IMR-90 (cell line): ENCODE measurements around the gene S100A1. TPM values are rescaled to one million over a fixed set of nuclear protein-coding genes. Genes with fewer than 3 reads are reported as not detected.

Source experiments
- ATAC-seq: fragments of 200-7000 bp; cut with Tn5 transposase; 2 replicates; pipeline ENCODE4 v1.9.1; 2020; ENCODE audit warnings: low read depth, mild to moderate bottlenecking, moderate library complexity
- BruUV-seq: library from RNA; stranded (reverse); fragments of 400-500 nt; replicated peaks from 2 replicates; lab custom pipeline; 2021; lab: Mats Ljungman, UMichigan
- CTCF ChIA-PET: fragments of 300-600 bp; formaldehyde crosslinking; extraction: SDS; loops from one replicate; lab custom pipeline; 2021; ENCODE audit warnings: antibody characterized with exemption; lab: Yijun Ruan, JAX
- POLR2A ChIA-PET: fragments of 300-600 bp; sonication (Branson Sonifier 250); formaldehyde crosslinking; loops from one replicate; lab custom pipeline; 2022; ENCODE audit warnings: antibody characterized with exemption; ENCODE audit not compliant: unreplicated experiment; lab: Charles Lee
- DNase-seq: peaks from one replicate; pipeline ENCODE4 v3.0.0; 2013
- H2AFZ ChIP-seq: replicated peaks from 2 replicates; pipeline ENCODE3; 2013; ENCODE audit warnings: low read length, mild to moderate bottlenecking; ENCODE audit not compliant: poor library complexity
- H2AK5ac ChIP-seq: 2 replicates; pipeline ENCODE4 v1.6.1; 2013; ENCODE audit warnings: low read depth, low read length, inconsistent platforms
- H2AK9ac ChIP-seq: replicated peaks from 2 replicates; pipeline ENCODE3; 2013; ENCODE audit warnings: mild to moderate bottlenecking, low read depth, low read length, moderate library complexity; ENCODE audit not compliant: poor library complexity
- H2BK120ac ChIP-seq: 2 replicates; pipeline ENCODE4 v1.6.1; 2013; ENCODE audit warnings: low read depth, low read length, inconsistent platforms
- H2BK15ac ChIP-seq: 3 replicates; pipeline ENCODE4 v1.6.1; 2013; ENCODE audit warnings: low read depth, low read length, inconsistent platforms
- H2BK20ac ChIP-seq: 2 replicates; pipeline ENCODE4 v1.6.1; 2013; ENCODE audit warnings: low read depth, mild to moderate bottlenecking, inconsistent platforms, low read length, moderate library complexity
- H2BK5ac ChIP-seq: 2 replicates; pipeline ENCODE4 v1.6.1; 2013; ENCODE audit warnings: mild to moderate bottlenecking, low read depth, low read length, inconsistent platforms; ENCODE audit not compliant: poor library complexity, severe bottlenecking
- H3K14ac ChIP-seq: replicated peaks from 2 replicates; pipeline ENCODE4 v1.6.1; 2013; ENCODE audit warnings: low read depth, low read length, inconsistent platforms
- H3K18ac ChIP-seq: 2 replicates; pipeline ENCODE4 v1.6.1; 2013; ENCODE audit warnings: low read depth, low read length, control low read depth
- H3K23ac ChIP-seq: 2 replicates; pipeline ENCODE4 v1.6.1; 2013; ENCODE audit warnings: low read depth, low read length, inconsistent platforms
- H3K27ac ChIP-seq: 2 replicates; pipeline ENCODE4 v1.5.1; 2013; ENCODE audit warnings: mild to moderate bottlenecking, control low read depth, low read length; ENCODE audit not compliant: insufficient read depth
- H3K27me3 ChIP-seq: 2 replicates; pipeline ENCODE4 v1.6.1; 2013; ENCODE audit warnings: low read length; ENCODE audit not compliant: control insufficient read depth, insufficient read depth
- H3K36me3 ChIP-seq: 2 replicates; pipeline ENCODE4 v1.6.1; 2013; ENCODE audit warnings: low read length, mixed read lengths; ENCODE audit not compliant: control insufficient read depth, insufficient read depth
- H3K4ac ChIP-seq: 2 replicates; pipeline ENCODE4 v1.6.1; 2013; ENCODE audit warnings: low read depth, low read length, inconsistent platforms
- H3K4me1 ChIP-seq: 2 replicates; pipeline ENCODE4 v1.6.1; 2013; ENCODE audit warnings: low read length, mixed read lengths; ENCODE audit not compliant: control insufficient read depth, insufficient read depth
- H3K4me2 ChIP-seq: 2 replicates; pipeline ENCODE4 v1.6.1; 2013; ENCODE audit warnings: low read depth, mild to moderate bottlenecking, control low read depth, low read length, moderate library complexity
- H3K4me3 ChIP-seq: 2 replicates; pipeline ENCODE4 v1.5.1; 2013; ENCODE audit warnings: low read depth, mild to moderate bottlenecking, control low read depth, low read length, moderate library complexity; ENCODE audit not compliant: insufficient read depth
- H3K56ac ChIP-seq: 2 replicates; pipeline ENCODE4 v1.6.1; 2013; ENCODE audit warnings: low read length, inconsistent platforms; ENCODE audit not compliant: insufficient read depth; ENCODE audit errors: extremely low read depth
- H3K79me1 ChIP-seq, 2 experiments: 2 replicates each; pipeline ENCODE4 v1.6.1; 2013; ENCODE audit warnings: low read length in 2 of 2, inconsistent platforms in 1 of 2, low read depth in 1 of 2
- H3K9ac ChIP-seq: 2 replicates; pipeline ENCODE4 v1.6.1; 2013; ENCODE audit warnings: low read depth, low read length, control low read depth
- H3K9me1 ChIP-seq: 2 replicates; pipeline ENCODE4 v1.6.1; 2013; ENCODE audit warnings: low read length, inconsistent platforms; ENCODE audit not compliant: insufficient read depth
- H3K9me3 ChIP-seq: 2 replicates; pipeline ENCODE4 v1.6.1; 2013; ENCODE audit warnings: low read length; ENCODE audit not compliant: control insufficient read depth, insufficient read depth
- H4K20me1 ChIP-seq: 2 replicates; pipeline ENCODE4 v1.6.1; 2013; ENCODE audit warnings: low read length, inconsistent platforms; ENCODE audit not compliant: insufficient read depth
- H4K5ac ChIP-seq: 2 replicates; pipeline ENCODE4 v1.6.1; 2013; ENCODE audit warnings: mild to moderate bottlenecking, low read depth, low read length, control low read depth
- H4K8ac ChIP-seq, 2 experiments: 2 replicates each; pipeline ENCODE4 v1.6.1; 2013; ENCODE audit warnings: low read depth in 2 of 2, low read length in 2 of 2, control low read depth in 1 of 2, inconsistent platforms in 1 of 2
- H4K91ac ChIP-seq: 2 replicates; pipeline ENCODE4 v1.6.1; 2013; ENCODE audit warnings: low read depth, low read length, inconsistent platforms; ENCODE audit not compliant: insufficient read depth
- CEBPB ChIP-seq: IDR thresholded peaks from 2 replicates; pipeline ENCODE4 v1.6.1; 2012; ENCODE audit warnings: low read depth, low read length, improper control_type of control experiment
- CHD1 ChIP-seq: IDR thresholded peaks from 2 replicates; pipeline ENCODE4 v1.6.1; 2012; ENCODE audit warnings: low read depth, low read length, improper control_type of control experiment
- FOS ChIP-seq: fragments of 150-350 bp; IDR thresholded peaks from 2 replicates; pipeline ENCODE4 v1.6.1; 2016; ENCODE audit warnings: low read depth, low read length
- MAFK ChIP-seq: IDR thresholded peaks from 2 replicates; pipeline ENCODE4 v1.6.1; 2012; ENCODE audit warnings: low read depth, low read length, improper control_type of control experiment
- NFE2L2 ChIP-seq: fragments of 150-350 bp; IDR thresholded peaks from 2 replicates; pipeline ENCODE4 v1.6.1; 2016; ENCODE audit warnings: low read depth, mild to moderate bottlenecking, low read length
- POLR2A ChIP-seq: IDR thresholded peaks from 2 replicates; pipeline ENCODE4 v1.6.1; 2012; ENCODE audit warnings: mild to moderate bottlenecking, low read depth, low read length
- RAD21 ChIP-seq: IDR thresholded peaks from 2 replicates; pipeline ENCODE4 v1.6.1; 2012; ENCODE audit warnings: low read length, improper control_type of control experiment
- RCOR1 ChIP-seq: IDR thresholded peaks from 2 replicates; pipeline ENCODE4 v1.6.1; 2012; ENCODE audit warnings: mild to moderate bottlenecking, low read length, improper control_type of control experiment; ENCODE audit not compliant: insufficient replicate concordance
- RFX5 ChIP-seq: IDR thresholded peaks from 2 replicates; pipeline ENCODE4 v1.8.0; 2012; ENCODE audit warnings: low read depth, mild to moderate bottlenecking, low read length, moderate library complexity
- SMC3 ChIP-seq: fragments of 150-350 bp; IDR thresholded peaks from 2 replicates; pipeline ENCODE4 v1.6.1; 2016; ENCODE audit warnings: low read depth, mild to moderate bottlenecking, antibody characterized with exemption, low read length, moderate library complexity
- whole genome bisulfite sequencing, 2 experiments: methylation state at CpG; one replicate each; pipeline versions ENCODE4 v1.1.5 to v1.1.7; 2013; ENCODE audit warnings: missing lambda C conversion rate in 2 of 2; ENCODE audit not compliant: insufficient read length in 1 of 2; ENCODE audit errors: extremely low coverage in 2 of 2; 5-methylcytosine and 5-hydroxymethylcytosine counted together
- dilution Hi-C: fragments of 300-500 bp; cut with HindIII; formaldehyde crosslinking; loops from one replicate; pipeline ENCODE4 v1.14.3; 2018; ENCODE audit warnings: low sequenced_read_pairs; ENCODE audit not compliant: unreplicated experiment
- in situ Hi-C: fragments of 300-500 bp; cut with MboI; formaldehyde crosslinking; loops from 3 replicates; pipeline ENCODE4 v1.14.3; 2019; ENCODE audit warnings: low sequenced_read_pairs, inconsistent platforms, mixed read lengths
- intact Hi-C: fragments of 100-400 bp; cut with micrococcal nuclease; formaldehyde crosslinking; loops from 2 replicates; pipeline ENCODE4 v1.10.0; 2022
- polyA plus RNA-seq, 3 experiments: library from polyadenylated mRNA; depleted of rRNA; stranded (reverse); fragments of >200 nt; gene quantifications; 2 replicates each; pipeline ENCODE4 v1.2.3, GENCODE V29; 2012; ENCODE audit warnings: low replicate concordance in 1 of 3
- total RNA-seq: library from RNA; depleted of rRNA; stranded (reverse); fragments of >200 nt; gene quantifications from 2 replicates; pipeline ENCODE4 v1.2.3, GENCODE V29; 2012
- TF ChIP-seq, protein P1 (sequence below): fragments of 150-350 bp; IDR thresholded peaks from 2 replicates; pipeline ENCODE4 v1.6.1; 2017; ENCODE audit warnings: mild to moderate bottlenecking, antibody characterized with exemption, low read length, low read depth
- TF ChIP-seq, protein P2 (sequence below): fragments of 150-350 bp; IDR thresholded peaks from 2 replicates; pipeline ENCODE4 v1.6.1; 2016; ENCODE audit warnings: low read depth, mild to moderate bottlenecking, low read length, moderate library complexity, borderline replicate concordance
- TF ChIP-seq, protein P3 (sequence below): conservative IDR thresholded peaks from 2 replicates; pipeline ENCODE4 v1.5.1; 2012; ENCODE audit warnings: mild to moderate bottlenecking, low read depth, low read length, improper control_type of control experiment

S100A1 gene
- total and polyA plus RNA-seq, 2 of the 4 experiments (the other 2 are of a cell fraction): 0.18 to 0.29 TPM

DNA sequence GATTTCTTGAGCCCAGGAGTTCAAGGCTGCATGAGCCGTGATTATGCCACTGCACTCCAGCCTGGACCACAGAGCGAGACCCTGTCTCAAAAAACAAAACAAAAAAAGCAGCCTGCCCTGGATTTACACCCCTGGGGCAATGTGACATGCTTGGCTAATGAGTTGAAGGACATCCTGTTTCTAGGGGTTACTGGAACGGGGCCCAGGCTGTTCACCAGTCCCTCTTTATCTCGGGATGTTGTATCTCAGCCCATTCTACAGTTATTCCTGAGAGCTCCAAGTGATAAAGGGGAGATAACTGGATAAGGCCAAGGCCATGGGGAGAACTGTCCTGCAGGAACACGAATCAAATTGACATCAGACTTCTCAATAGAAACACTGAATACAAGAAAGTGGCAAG lies 40.9 kb upstream of the S100A1 start:
- Histone ChIP-seq H3K79me1 (no peaks in the 10 kb centered on the region), H2BK5ac (no peak overlapping the region), H3K4ac (no peak overlapping the region), H3K9me1 (no peaks in the 10 kb centered on the region), H3K9me3 (no peaks in the 10 kb centered on the region), H3K56ac (no peak overlapping the region), H3K36me3 (no peaks in the 10 kb centered on the region), H2AK5ac (no peak overlapping the region), H2AFZ (peak overlapping the region; percentile 1), H4K91ac (no peak overlapping the region), H4K5ac (no peak overlapping the region), H3K4me1 (peaks cover 2% of the 10 kb centered on the region; the same call in 1 of the 2 replicates), H2BK15ac (no peak overlapping the region), H3K27me3 (no peaks in the 10 kb centered on the region), H3K14ac (no peak overlapping the region), H3K27ac (no peak overlapping the region), H4K20me1 (no peaks in the 10 kb centered on the region), H4K8ac (no peak overlapping the region), H3K4me3 (no peak overlapping the region), H2AK9ac (no peak overlapping the region), H3K23ac (no peak overlapping the region; the same call in 1 of the 2 replicates), H3K18ac (no peak overlapping the region), H3K4me2 (no peak overlapping the region), H3K9ac (no peak overlapping the region), H2BK20ac (no peak overlapping the region), H2BK120ac (no peak overlapping the region)
- intact Hi-C loops: no loop called here
- in situ Hi-C loops: no loop called here
- WGBS, 2 experiments: 100% methylated on average over 1 of the region's 5 CpGs; no CpG with 5 or more reads in 1 of the 2 experiments
- no peak for ATAC-seq
- dilution Hi-C loops: no loop called here
- ChIA-PET CTCF (no interaction called here), POLR2A (no interaction called here)
- no TSS peak for BruUV-seq
- TF ChIP-seq RCOR1 (no peak), MAFK (no peak), POLR2A (no peak), CHD1 (no peak), RFX5 (no peak), SMC3 (no peak), FOS (no peak), RAD21 (no peak), CEBPB (no peak), NFE2L2 (no peak)
- TF ChIP-seq, protein P1, sequence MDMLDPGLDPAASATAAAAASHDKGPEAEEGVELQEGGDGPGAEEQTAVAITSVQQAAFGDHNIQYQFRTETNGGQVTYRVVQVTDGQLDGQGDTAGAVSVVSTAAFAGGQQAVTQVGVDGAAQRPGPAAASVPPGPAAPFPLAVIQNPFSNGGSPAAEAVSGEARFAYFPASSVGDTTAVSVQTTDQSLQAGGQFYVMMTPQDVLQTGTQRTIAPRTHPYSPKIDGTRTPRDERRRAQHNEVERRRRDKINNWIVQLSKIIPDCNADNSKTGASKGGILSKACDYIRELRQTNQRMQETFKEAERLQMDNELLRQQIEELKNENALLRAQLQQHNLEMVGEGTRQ: no peak
- TF ChIP-seq, protein P2, sequence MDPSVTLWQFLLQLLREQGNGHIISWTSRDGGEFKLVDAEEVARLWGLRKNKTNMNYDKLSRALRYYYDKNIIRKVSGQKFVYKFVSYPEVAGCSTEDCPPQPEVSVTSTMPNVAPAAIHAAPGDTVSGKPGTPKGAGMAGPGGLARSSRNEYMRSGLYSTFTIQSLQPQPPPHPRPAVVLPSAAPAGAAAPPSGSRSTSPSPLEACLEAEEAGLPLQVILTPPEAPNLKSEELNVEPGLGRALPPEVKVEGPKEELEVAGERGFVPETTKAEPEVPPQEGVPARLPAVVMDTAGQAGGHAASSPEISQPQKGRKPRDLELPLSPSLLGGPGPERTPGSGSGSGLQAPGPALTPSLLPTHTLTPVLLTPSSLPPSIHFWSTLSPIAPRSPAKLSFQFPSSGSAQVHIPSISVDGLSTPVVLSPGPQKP: no peak
- TF ChIP-seq, protein P3, sequence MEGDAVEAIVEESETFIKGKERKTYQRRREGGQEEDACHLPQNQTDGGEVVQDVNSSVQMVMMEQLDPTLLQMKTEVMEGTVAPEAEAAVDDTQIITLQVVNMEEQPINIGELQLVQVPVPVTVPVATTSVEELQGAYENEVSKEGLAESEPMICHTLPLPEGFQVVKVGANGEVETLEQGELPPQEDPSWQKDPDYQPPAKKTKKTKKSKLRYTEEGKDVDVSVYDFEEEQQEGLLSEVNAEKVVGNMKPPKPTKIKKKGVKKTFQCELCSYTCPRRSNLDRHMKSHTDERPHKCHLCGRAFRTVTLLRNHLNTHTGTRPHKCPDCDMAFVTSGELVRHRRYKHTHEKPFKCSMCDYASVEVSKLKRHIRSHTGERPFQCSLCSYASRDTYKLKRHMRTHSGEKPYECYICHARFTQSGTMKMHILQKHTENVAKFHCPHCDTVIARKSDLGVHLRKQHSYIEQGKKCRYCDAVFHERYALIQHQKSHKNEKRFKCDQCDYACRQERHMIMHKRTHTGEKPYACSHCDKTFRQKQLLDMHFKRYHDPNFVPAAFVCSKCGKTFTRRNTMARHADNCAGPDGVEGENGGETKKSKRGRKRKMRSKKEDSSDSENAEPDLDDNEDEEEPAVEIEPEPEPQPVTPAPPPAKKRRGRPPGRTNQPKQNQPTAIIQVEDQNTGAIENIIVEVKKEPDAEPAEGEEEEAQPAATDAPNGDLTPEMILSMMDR: no peak
- DNase-seq: no peak
